ENCODE results near the gene KASH5.
"Not testable (repeated sequence)": the region's sequence is repeated elsewhere in the genome, so short reads cannot be mapped to it uniquely, and the experiment has no call there.

The KASH5 gene

DNA sequence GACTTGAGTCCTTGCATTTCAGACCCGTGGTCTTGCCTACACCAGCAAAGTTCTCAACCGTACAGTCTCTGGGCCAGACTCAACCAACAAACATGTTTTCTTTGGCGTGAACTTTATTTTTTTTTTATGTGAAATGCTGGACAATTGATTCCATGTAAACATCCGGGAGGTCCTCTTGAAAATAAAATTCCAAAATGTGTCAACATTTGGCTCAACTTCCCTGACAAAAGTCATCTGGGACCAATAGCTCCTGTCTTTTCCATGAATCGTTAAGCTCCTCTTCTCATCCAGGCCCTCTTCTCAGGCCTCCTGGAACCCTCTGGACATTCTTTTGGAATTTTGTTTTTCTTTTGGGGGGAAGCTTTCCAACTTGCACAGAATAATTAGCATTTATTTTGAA is 67.7 kb downstream of the KASH5 start:
- DNase-seq (ENCODE audit: low spot score), result no peak

DNA sequence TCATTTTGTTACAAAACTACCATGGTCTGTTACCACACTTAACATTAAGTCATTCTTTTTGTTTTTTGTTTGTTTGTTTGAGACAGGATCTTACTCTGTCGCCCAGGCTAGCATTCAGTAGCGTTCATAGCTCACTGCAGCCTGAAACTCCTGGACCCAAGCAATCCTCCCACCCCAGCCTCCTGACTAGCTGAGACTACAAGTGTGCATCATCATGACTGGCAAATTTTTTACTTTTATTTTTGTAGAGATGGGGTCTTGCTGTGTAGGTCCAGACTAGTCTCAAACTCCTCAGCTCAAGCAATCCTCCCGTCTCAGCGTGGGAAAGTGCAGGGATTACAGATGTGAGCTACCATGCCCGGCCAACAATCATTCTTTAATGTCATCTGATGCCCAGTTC is 68.3 kb downstream of the KASH5 start:
- no peak for DNase-seq (ENCODE audit: low spot score)

DNA sequence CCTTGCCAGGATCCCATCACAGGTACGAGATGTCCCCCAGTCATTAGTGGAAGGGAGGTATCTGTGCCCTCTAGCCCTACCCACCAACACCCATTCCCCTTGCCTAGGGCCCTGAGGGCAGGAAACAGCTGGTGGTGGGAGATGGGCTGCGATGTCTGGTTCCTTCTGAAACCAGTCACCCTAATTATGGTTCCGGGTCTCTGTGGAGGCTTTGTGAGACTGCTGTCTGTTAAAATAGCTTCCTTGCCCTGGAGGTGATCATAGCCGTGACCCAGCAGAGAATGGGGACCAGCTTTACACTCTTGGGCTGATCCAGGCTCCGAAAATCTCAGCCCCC is 70.5 kb downstream of the KASH5 start:
- no peak for DNase-seq (ENCODE audit: low spot score)

DNA sequence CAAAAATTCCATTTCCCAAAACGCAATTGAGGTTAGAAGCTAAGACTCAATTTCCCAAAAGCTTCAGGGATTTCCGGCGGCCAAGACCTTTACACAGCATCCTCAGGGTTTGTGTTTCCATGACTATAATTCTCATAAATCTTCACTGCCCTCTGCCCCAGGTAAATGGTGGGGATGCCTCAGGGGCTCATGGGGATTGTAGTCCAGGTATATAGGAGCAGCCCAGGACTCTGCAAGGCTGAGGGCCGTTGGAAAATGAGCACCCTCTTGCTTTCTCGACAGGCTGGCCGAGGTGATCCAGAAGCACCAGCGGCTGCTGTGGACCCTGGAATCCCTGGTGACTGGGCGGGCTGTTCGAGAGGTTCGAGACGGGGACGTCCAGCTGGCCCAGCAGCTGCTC is 71.3 kb downstream of the KASH5 start:
- DNase-seq (ENCODE audit: low spot score), result no peak

DNA sequence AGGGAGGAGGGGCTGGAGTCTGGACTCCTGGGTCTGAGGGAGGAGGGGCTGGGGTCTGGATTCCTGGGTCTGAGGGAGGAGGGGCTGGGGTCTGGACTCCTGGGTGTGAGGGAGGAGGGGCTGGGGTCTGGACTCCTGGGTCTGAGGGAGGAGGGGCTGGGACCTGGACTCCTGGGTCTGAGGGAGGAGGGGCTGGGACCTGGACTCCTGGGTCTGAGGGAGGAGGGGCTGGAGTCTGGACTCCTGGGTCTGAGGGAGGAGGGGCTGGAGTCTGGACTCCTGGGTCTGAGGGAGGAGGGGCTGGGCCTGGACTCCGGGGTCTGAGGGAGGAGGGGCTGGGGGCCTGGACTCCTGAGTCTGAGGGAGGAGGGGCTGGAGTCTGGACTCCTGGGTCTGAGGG is 73.1 kb downstream of the KASH5 start:
- DNase-seq (ENCODE audit: low spot score), result not testable (repeated sequence)

DNA sequence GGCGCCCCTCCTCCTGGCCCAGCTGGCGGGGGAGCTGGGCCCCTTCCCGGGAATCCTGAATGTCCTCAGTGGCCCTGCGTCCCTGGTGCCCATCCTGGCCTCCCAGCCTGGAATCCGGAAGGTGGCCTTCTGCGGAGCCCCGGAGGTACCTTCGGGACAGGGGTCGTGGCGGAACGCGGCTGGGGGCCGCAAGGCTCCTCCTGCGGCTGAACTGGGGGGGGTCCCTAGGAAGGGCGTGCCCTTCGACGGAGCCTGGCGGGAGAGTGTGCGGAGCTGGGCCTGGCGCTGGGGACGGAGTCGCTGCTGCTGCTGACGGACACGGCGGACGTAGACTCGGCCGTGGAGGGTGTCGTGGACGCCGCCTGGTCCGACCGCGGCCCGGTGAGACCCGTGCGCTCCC is 73.6 kb downstream of the KASH5 start:
- no peak for DNase-seq (ENCODE audit: low spot score)

DNA sequence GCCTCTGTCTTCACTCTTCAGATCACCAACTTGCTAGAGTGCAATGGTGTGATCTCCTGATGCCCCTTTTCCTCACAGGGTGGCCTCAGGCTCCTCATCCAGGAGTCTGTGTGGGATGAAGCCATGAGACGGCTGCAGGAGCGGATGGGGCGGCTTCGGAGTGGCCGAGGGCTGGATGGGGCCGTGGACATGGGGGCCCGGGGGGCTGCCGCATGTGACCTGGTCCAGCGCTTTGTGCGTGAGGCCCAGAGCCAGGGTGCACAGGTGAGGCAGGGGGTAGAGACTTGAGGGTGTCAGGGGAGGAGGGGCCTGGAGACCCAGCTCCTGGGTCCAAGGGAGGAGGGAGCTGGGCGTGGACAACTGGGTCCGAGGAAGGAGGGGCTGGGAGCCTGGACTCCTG is 74.4 kb downstream of the KASH5 start:
- no peak for DNase-seq (ENCODE audit: low spot score)

DNA sequence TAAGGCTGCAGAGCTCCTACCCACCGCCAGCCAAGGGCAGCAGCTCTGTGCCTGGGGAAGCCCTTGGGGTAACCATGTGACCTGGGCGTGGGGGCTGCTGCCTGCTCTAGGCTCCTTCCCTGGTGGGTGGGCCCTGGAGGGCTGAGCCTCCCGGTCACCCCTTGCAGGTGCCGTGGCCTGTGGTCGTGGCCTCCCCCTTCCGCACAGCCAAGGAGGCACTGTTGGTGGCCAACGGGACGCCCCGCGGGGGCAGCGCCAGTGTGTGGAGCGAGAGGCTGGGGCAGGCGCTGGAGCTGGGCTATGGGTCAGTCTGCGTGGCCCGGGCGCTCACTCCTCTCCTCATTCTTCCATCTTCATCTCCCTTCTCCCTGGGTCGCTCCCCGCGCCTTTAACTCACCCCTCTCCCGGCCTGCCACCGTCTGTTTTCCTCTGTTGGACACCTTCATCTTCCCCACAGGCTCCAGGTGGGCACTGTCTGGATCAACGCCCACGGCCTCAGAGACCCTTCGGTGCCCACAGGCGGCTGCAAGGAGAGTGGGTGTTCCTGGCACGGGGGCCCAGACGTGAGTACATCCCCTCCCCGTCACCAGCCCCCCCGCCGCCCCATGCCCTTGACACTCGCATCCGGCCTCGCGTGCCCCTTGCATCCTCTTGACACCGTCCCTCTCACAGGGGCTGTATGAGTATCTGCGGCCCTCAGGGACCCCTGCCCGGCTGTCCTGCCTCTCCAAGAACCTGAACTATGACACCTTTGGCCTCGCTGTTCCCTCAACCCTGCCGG is 76.1 kb downstream of the KASH5 start:
- no peak for DNase-seq (ENCODE audit: low spot score)

DNA sequence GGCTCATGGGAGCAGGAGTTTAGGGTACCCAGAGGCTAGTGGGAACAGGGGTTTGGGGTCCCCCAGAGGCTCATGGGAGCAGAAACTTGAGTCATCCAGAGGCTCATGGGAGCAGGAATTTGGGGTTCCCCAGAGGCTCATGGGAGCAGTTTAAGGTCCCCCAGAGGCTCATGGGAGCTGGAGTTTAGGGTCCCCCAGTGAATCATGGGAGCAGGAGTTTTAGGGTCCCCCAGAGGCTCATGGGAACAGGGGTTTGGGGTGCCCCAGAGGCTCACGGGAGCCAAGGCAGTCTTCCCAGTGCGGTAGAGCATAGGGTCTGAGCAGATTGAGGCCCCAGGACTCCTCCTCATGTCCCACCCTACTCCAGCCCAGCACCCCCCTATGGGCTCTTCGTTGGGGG is 77.3 kb downstream of the KASH5 start:
- no peak for DNase-seq (ENCODE audit: low spot score)
